ENCODE data around the gene CRHBP. TPM values are rescaled to one million over a fixed set of nuclear protein-coding genes. Genes with fewer than 3 reads are reported as not detected.

Gene CRHBP, protein sequence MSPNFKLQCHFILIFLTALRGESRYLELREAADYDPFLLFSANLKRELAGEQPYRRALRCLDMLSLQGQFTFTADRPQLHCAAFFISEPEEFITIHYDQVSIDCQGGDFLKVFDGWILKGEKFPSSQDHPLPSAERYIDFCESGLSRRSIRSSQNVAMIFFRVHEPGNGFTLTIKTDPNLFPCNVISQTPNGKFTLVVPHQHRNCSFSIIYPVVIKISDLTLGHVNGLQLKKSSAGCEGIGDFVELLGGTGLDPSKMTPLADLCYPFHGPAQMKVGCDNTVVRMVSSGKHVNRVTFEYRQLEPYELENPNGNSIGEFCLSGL
- total RNA-seq = 0.26 and 0.63 TPM in 2 replicates

GRCh38 chr5:76952795-76953536 lies at the start of gene CRHBP:
Gene CRHBP (plus strand): TSS chr5:76953045. CDS start chr5:76953135, 90 bp downstream.

Other genes starting within 250 kb of the CRHBP start
- 39.7 and 48.1 TPM in 2 replicates for gene F2R, start 236.9 kb upstream of the CRHBP start, total RNA-seq
- gene F2RL1, start 134.0 kb upstream of the CRHBP start, total RNA-seq = 5.6 and 6.0 TPM in 2 replicates
- gene S100Z, start 103.0 kb upstream of the CRHBP start, total RNA-seq = not detected in 2 replicates
- gene AGGF1, start 77.4 kb downstream of the CRHBP start, total RNA-seq = 21.1 and 25.8 TPM in 2 replicates
- 0.34 and 1.4 TPM in 2 replicates for gene ZBED3, start 134.2 kb downstream of the CRHBP start, total RNA-seq

Measured in bronchial smooth muscle cell (primary cell).